ENCODE data around the gene ROCK2. TPM values are rescaled to one million over a fixed set of nuclear protein-coding genes. Genes with fewer than 3 reads are reported as not detected.
A peak's percentile ranks its signal among the peaks of the same experiment; 100 is the strongest.

The ROCK2 gene
- total and polyA plus RNA-seq, 9 of the 15 experiments (the other 6 are each of a cell fraction or from before 2014, with no cell fraction given) = 4.9 to 30.6 (median 14.3) TPM

DNA sequence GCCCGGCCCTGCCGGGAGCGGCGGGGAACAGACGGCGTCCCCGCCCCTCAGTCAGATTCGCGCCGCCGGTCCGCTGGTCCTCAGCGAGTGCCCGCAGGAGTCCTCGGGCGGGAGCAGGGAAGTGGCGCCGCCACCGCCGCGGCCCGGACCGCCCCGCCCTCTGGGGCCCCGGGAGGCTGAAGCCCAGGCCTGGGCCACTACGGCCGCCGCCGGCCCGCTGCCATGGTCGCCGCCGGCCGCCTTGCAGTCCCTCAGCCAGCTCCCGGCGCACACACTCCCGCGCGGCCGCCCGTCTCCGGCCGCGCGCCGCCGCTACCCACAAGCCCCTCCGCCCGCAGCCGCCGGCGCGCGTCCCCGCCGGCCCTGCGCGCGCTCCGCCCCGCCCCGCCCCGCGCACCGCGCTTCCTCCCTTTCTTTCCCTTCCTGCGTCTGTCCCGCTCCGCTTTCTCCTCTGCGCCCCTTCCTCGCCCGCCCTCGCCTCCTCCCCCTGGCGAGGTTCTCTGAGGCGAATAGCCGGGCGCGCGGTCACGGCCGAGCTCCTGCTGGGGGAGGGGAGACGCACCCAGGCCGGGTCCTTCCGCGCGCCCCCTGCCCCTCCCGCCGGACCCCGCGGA lies at the start of gene ROCK2 (continued):
- TF ChIP-seq POLR2AphosphoS5 (IDR thresholded peaks at IDR 0.05; ENCODE audit: control insufficient read depth, insufficient read depth, low read depth, low read length) = peak; percentile 75
- no peak for TF ChIP-seq ZNF589 (CRISPR knock-in tag; IDR thresholded peaks at IDR 0.05; ENCODE audit: low read depth)
- TF ChIP-seq RBM15 (IDR thresholded peaks at IDR 0.05; ENCODE audit: insufficient read depth, low read length) = no peak
- peak; percentile 70 for TF ChIP-seq POLR2A (conservative IDR thresholded peaks at IDR 0.05)
- TF ChIP-seq E2F6 (IDR thresholded peaks at IDR 0.05; ENCODE audit: borderline replicate concordance in 1 of 2, extremely low read depth in 1 of 2, insufficient read depth in 1 of 2, insufficient read length in 1 of 2, low read depth in 1 of 2, low read length in 1 of 2, poor library complexity in 1 of 2, severe bottlenecking in 1 of 2) = peak in 1 of 2 experiments; percentile 6
- TF ChIP-seq SRSF9 (IDR thresholded peaks at IDR 0.05; ENCODE audit: borderline replicate concordance, low read depth, low read length) = no peak
- peak; percentile 1; the same call in 1 of the 2 replicates for TF ChIP-seq NR4A1 (CRISPR knock-in tag; IDR thresholded peaks at IDR 0.05)
- no peak for TF ChIP-seq NR4A1 (tag; IDR thresholded peaks at IDR 0.05)
- TF ChIP-seq NFATC3 (IDR thresholded peaks at IDR 0.05) = no peak
- no peak for TF ChIP-seq FUS (optimal IDR thresholded peaks at IDR 0.05; ENCODE audit: low read depth, low read length)
- peak; percentile 49 for TF ChIP-seq CREM (IDR thresholded peaks at IDR 0.05; ENCODE audit: low read depth)
- no peak for TF ChIP-seq PHF21A (IDR thresholded peaks at IDR 0.05; ENCODE audit: borderline replicate concordance, low read depth)
- peak; percentile 58 to 90; a peak in 1 of 4 replicates for TF ChIP-seq MAZ (CRISPR knock-in tag; conservative IDR thresholded peaks at IDR 0.05 in 1 of 2, IDR thresholded peaks at IDR 0.05 in 1 of 2)
- TF ChIP-seq ZNF133 (CRISPR knock-in tag; IDR thresholded peaks at IDR 0.05) = no peak
- no peak for TF ChIP-seq DNMT1 (IDR thresholded peaks at IDR 0.05)
- TF ChIP-seq HDAC1 (IDR thresholded peaks at IDR 0.05) = no peak
- no peak for TF ChIP-seq DACH1 (IDR thresholded peaks at IDR 0.05; ENCODE audit: partially characterized antibody)
- 0 out of 4 replicates have a peak, but pooled peaks of 1 of the 2 experiments have one; percentile 15 for TF ChIP-seq RCOR1 (IDR thresholded peaks at IDR 0.05; ENCODE audit: borderline replicate concordance in 1 of 2, low read depth in 2 of 2, low read length in 2 of 2)
- TF ChIP-seq NCOA1 (IDR thresholded peaks at IDR 0.05; ENCODE audit: low read depth) = no peak
- TF ChIP-seq POLR2B (IDR thresholded peaks at IDR 0.05; ENCODE audit: low read depth, partially characterized antibody) = peak; percentile 49
- no peak for TF ChIP-seq TFAM (CRISPR knock-in tag; conservative IDR thresholded peaks at IDR 0.05)
- no peak for TF ChIP-seq PTBP1 (IDR thresholded peaks at IDR 0.05; ENCODE audit: low read depth, low read length)
- no peak for TF ChIP-seq BHLHE40 (IDR thresholded peaks at IDR 0.05; ENCODE audit: low read length)
- no peak for TF ChIP-seq SMARCB1 (IDR thresholded peaks at IDR 0.05; ENCODE audit: insufficient read length, low read depth)
- TF ChIP-seq SIRT6 (IDR thresholded peaks at IDR 0.05; ENCODE audit: low read depth, low read length) = no peak
- TF ChIP-seq, protein P1, sequence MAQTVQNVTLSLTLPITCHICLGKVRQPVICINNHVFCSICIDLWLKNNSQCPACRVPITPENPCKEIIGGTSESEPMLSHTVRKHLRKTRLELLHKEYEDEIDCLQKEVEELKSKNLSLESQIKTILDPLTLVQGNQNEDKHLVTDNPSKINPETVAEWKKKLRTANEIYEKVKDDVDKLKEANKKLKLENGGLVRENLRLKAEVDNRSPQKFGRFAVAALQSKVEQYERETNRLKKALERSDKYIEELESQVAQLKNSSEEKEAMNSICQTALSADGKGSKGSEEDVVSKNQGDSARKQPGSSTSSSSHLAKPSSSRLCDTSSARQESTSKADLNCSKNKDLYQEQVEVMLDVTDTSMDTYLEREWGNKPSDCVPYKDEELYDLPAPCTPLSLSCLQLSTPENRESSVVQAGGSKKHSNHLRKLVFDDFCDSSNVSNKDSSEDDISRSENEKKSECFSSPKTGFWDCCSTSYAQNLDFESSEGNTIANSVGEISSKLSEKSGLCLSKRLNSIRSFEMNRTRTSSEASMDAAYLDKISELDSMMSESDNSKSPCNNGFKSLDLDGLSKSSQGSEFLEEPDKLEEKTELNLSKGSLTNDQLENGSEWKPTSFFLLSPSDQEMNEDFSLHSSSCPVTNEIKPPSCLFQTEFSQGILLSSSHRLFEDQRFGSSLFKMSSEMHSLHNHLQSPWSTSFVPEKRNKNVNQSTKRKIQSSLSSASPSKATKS (CRISPR knock-in tag; IDR thresholded peaks at IDR 0.05) = no peak
- peak; percentile 87 for TF ChIP-seq RBFOX2 (IDR thresholded peaks at IDR 0.05; ENCODE audit: low read depth, low read length)
